GM12875 (cell line): ENCODE measurements around the gene PLPPR5.

Experiments
- H3K4me3 ChIP-seq: one replicate; pipeline ENCODE4 v1.5.1; 2011; ENCODE audit warnings: low read depth, low read length, control low read depth
- CTCF ChIP-seq: IDR thresholded peaks from 2 replicates; pipeline ENCODE4 v1.5.1; 2011; ENCODE audit warnings: low read depth, mild to moderate bottlenecking, control low read depth, inconsistent platforms, low read length, moderate library complexity, borderline replicate concordance; ENCODE audit not compliant: insufficient read depth

The PLPPR5 gene

GRCh38 chr1:98989556-98989907, 15.1 kb downstream of the PLPPR5 start:
- TF ChIP-seq CTCF = no peak

GRCh38 chr1:98988904-98989555, 15.6 kb downstream of the PLPPR5 start:
- no peak for TF ChIP-seq CTCF
- no peak overlapping the region for H3K4me3 ChIP-seq

More at GRCh38 chr1:98989556-98989907, 15.1 kb downstream of the PLPPR5 start:
- no peak overlapping the region for H3K4me3 ChIP-seq

GRCh38 chr1:98985687-98986086, 19.0 kb downstream of the PLPPR5 start:
- TF ChIP-seq CTCF = no peak
- no peak overlapping the region for H3K4me3 ChIP-seq

- no peak for TF ChIP-seq CTCF
- no peak overlapping the region for H3K4me3 ChIP-seq
Observed at GRCh38 chr1:98981917-98982513, 22.6 kb downstream of the PLPPR5 start.

- H3K4me3 ChIP-seq = no peak overlapping the region
Observed at GRCh38 chr1:98979463-98979862, 25.2 kb downstream of the PLPPR5 start.

GRCh38 chr1:98975810-98976209, 28.9 kb downstream of the PLPPR5 start:
- no peak overlapping the region for H3K4me3 ChIP-seq
- no peak for TF ChIP-seq CTCF

More at GRCh38 chr1:98979463-98979862, 25.2 kb downstream of the PLPPR5 start:
- TF ChIP-seq CTCF = no peak

GRCh38 chr1:98975113-98975512, 29.5 kb downstream of the PLPPR5 start:
- TF ChIP-seq CTCF = no peak
- H3K4me3 ChIP-seq = no peak overlapping the region
